Right renal pelvis (tissue), 4 donors: Measurements from ENCODE around the gene DNAJB13. TPM values are rescaled to one million over a fixed set of nuclear protein-coding genes. Genes with fewer than 3 reads are reported as not detected.

ENCODE experiments used
- DNase-seq, 4 donors: peaks; one replicate each; pipeline ENCODE4 v3.0.0-alpha.2; 2013; ENCODE audit warnings: low read depth in 4 of 4, low spot score in 3 of 4, missing footprints in 1 of 4
- polyA plus RNA-seq, 4 donors: library from polyadenylated mRNA; unstranded; fragments of 120-200 nt; gene quantifications; one replicate each; pipeline ENCODE4 v1.2.1, GENCODE V29; 2013; ENCODE audit not compliant: insufficient read length in 4 of 4

DNAJB13 gene
- polyA plus RNA-seq, 4 donors = 2.1 to 4.4 (median 3.7) TPM

DNA sequence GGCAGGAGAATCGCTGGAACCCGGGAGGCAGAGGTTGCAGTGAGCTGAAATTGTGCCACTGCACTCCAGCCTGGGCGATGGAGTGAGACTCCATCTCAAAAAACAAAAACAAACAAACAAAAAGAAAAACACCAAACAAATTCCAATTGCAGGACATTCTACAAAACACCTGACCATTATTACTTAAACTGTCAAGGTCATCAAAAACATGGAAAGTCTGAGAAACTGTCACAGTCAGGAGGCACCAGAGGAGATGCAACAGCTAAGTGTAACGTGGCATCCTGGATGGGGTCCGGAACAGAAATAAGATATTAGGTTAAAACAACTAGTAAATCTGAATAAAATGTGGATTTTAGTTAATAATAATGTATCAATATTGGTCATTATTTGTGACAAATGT lies 914 bp upstream of the DNAJB13 start:
- no peak for DNase-seq

GRCh38 chr11:73951797-73952196 lies 971 bp downstream of the DNAJB13 start:
- no peak for DNase-seq

DNA sequence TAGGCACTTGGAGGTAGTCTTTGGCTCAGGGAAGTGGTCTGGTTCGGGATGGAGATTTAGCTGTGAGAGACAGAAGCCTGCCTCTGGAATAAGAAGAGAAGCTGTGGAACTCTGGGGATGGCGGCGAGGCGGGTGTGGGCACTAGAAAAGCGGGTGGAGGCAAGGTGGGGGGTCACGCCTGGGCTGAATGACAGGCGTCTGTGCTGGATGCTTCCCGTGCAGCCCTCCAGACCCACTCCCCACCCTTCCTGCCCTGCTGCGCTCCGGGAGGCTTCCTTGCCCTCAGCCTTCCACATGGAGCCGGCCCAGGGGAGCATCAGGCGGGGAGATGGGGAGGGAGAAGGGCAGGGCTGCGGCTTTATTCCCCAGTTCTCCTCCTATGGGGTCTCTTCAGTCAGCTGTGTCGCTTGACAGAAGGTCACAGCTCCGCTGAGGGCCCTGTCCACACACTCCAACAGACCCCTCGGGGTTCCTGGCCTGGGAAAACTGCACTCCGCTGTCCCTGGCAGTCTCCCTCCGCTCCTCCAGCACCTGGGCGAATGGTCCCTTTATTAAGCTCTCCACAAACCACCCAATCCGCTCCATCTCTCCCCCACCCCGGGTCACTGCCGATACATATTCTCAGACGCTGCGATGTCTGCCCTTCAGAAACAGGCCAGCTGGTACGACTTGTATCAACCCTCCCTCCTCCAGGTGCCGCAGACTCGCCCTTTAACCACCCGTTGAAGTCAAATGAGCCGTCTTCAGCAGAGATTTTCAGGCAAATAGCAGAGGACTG lies 6.2 kb downstream of the DNAJB13 start:
- no peak for DNase-seq

DNA sequence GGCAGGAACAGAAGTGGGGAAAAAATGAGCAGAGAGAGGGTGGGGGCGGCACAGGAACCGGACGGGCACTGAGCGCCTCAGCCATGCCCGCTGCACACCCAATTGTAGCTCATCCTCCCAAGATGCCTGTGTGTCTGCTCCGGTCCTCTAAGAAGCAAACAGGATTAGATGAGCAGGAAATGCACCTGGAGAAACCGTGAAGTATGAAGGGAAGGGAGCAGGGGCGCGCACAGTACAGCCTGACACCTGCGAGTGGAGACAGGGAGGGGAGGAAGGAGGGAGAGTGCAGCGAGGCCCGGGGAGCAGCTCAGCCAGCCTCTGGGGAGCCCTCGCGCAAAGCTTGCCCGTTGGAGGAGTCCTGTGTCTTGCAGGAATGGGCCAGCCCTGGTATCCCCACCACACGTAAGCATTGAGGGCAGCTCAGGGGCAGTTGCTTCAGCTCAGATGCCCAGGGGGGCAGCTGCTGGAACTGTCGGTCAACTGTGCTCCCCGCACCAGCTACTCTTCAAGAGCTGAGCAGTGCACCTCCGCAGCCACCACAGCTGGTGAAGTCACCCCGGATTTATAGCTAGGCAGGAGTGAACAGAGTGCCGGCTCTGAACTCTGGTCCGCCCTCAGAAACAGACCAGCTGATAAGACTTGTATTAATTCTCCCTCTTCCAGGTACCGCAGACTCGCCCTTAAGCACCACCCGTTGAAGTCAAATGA lies 7.0 kb downstream of the DNAJB13 start:
- no peak for DNase-seq

DNA sequence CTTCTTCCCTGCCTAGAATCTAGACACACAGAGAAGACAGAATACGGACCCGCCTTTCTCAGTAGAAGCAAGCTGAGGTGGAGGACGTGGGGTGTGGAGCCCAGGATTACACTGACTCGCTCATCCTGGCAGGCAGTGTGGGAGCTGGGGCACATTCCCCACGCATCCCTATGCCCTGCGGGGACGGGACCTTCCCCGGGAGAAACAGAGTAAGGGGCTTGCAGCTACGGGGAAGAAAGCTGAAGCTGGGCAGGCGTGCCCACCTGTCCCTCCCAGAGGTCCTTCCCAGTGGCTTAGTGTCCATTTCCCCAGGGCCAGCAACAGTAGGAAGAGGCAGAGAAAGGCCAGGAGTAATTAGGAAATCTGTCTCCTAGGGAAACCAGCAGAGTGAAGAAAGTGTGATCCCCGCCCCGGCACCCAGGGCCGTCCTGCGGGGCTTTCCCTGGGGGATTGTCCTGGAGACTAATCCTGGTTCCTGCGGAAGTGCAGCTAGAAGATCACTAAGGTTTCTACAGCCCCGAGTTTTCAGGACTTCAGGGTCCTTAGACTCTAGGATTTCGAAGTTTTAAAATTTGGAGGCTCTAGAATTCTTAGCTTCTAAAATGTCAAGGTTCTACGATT lies 7.8 kb downstream of the DNAJB13 start:
- no peak for DNase-seq

- DNase-seq = no peak
Measured at GRCh38 chr11:73961321-73961720, 10.5 kb downstream of the DNAJB13 start.

DNA sequence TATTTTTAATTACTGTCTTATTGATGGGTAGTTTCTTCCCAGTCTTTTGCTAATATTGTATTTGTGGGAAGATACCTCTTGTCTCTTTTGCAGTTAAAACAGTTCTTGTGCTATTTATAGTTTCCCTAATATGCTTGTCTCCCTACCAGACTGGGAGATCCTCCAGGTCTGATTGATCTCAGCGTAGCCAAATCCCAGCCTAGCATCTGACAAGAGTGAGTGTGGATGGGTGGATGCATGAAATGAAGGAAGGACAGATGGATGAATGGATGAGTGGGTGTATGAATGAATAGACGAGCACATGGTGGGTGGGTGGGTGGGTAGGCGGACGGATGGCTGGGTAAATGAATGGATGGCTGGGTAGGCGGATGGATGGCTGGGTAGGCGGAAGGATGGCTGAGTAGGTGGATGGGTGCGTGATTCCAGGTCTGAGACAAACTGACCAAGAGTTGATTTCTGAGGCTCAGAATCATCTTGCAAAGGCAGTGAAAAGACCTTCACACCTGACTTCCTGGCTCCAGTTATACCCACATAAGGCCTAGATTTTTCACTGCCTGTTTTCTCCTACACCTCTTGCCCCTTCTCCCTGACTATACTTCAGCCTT lies 11.4 kb downstream of the DNAJB13 start:
- no peak for DNase-seq

- DNase-seq = no peak
Measured at GRCh38 chr11:73963861-73964260, 13.0 kb downstream of the DNAJB13 start.

- DNase-seq = no peak
Measured at GRCh38 chr11:73965076-73965763, 14.4 kb downstream of the DNAJB13 start.

DNA sequence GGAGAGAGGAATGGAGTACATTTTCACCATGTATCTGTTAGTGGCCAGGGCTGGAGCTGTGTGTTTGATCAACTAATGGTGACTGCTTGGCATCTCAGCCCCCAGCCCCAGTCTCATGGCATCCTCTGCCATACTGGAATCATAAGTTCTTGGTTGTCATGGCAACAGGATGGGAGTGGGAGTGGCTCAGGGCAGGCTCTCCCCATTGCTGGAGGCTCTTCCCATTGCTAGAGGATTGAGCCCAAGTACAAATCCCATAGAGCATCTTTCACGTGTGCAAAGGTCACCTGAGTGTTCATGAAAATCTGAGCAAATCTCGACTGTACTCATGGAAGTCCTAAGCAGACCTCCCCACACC lies 14.9 kb downstream of the DNAJB13 start:
- DNase-seq = no peak

DNA sequence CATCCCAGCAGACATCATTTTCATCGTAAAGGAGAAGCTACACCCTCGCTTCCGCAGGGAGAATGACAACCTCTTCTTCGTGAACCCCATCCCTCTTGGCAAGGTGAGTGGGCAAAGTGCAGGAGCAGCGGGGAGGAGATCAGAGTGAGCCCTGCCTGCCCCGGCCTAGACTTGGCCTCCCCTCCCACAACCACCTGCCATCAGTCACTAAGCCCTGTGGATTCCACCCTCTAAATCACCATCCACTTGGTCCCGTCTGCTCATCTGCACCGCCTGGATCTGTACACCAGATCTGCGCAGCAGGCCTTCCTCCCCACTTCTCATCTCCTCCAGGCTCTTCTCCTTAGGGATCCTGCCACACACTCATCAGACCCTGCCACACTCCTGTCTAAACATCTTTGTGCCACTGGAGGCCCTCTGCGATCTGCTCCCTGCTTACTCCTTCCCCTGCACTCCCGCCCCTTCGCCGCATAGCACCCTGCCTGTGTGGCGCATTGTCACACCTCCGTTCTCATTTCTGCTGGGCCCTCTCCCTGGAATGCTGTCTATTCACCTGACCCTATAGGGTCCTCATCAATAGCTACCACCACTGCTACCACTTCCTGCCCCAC lies 17.6 kb downstream of the DNAJB13 start:
- DNase-seq = no peak

- DNase-seq = no peak
Measured at GRCh38 chr11:73969091-73969490, 18.3 kb downstream of the DNAJB13 start.

- no peak for DNase-seq
Measured at GRCh38 chr11:73969991-73970800, 19.4 kb downstream of the DNAJB13 start.

DNA sequence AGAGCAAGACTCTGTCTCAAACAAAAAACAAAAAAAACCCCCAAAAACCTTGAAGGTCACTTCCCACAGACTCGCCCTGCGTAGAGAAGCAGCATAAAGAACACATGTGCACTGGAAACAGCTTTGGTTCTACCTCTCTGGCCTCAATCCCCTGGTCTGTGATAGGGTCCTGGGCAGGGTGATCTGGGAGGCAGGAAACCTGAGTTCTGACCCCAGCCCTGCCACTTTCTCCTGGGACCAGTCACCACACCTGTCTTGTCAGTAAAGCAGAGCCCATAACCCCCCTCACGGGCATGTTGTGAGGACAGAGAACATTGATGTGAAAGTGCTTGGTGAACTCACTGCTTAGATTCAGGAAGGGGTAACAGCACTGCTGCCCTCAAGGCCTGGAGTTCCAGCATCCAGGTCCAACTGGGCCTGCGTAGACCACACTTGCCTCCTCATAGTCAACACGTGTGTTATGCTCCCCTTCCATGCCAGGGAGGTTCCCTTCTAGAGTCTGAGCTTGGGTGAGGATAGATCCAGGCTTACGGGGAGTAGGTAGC lies 20.4 kb downstream of the DNAJB13 start:
- no peak for DNase-seq

- no peak for DNase-seq
Measured at GRCh38 chr11:73972187-73972586, 21.4 kb downstream of the DNAJB13 start.

GRCh38 chr11:73972620-73973449 lies 22.0 kb downstream of the DNAJB13 start:
- DNase-seq = no peak

- DNase-seq = no peak
Measured at GRCh38 chr11:73974604-73975478, 24.0 kb downstream of the DNAJB13 start.

- DNase-seq = no peak
Measured at GRCh38 chr11:73975479-73975757, 24.6 kb downstream of the DNAJB13 start.
